ENCODE data around the gene ARHGEF1.
A peak's percentile ranks its signal among the peaks of the same experiment; 100 is the strongest.

ARHGEF1 gene

DNA sequence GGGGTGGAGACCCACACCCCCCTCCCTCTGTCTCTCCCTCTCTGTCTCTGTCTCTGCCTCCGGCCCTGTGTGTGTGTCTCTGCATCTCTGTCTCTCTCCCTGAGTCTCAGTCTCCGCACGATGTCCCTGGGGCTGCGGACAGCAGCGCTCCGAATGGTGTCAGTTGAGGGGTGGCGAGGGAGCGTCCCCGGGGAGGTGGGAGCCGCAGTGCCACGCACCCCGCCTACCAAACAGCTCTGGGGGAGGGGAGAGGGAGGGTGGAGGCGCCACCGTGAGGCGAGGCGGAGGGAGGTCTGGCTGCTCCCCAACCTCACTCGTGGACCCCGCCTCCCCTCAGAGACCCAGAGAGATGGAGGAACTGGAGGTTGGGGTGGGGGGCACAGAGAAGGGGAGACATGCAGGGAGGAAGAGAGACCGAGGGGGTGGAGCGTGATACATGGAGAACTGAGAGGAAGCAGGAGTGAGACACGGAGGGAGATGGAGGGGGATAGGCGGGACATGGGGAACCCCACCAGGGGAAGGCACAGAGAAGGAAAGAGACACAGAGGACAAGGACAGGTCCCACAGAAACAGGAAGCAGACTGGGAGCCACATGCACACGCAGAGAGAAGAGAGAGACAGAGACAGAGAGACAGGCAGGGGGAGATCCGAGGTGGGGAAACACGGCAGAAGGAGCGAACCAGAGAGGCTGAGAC lies 38.0 kb downstream of the ARHGEF1 start:
- no peak for DNase-seq

DNA sequence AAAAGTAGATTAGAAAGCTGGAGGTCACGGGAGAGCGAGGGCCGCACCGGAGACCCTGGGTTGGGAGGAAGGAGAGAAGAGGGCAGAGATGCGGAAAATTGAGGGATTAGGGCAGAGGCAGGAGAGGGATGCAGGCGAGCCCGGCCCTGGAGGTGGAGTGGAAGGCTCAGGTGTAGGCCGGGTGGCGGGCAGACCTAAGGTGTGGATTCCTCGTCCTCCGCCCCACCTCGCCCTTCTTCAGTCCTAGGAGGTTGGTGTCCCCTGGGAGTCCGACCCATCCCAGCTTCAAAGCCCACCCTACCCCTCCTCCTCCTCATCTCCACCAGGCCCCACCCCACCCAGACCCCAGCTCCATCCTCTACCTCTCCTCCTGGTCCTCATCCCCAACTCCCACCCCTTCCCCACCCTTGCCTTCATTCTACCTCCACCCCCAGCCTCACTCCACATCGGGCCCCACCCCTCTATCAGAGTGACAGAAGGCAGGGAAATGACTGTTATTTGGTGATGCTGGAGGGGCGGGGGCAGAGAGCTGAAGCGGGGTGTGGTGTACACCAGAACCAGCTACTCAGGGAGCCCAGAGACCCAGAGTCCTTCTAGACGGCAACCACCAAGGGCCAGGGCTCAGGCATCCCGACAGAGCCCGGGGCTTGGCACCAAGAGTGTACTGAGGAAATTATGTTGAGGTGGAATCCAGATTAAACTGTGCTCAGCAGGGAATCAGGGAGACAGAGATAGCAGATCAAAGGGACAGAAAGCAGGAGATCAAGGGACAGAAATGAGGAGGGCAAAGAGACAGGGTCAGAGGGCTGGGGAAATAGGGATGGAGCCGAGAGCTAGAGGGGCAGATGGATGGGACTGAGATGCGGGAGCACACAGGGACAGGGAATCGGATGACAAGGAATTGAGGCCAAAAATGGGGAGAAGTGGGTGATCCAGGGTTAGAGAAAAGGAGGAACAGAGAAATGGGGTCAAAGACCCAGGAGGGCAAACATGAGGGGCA lies 38.9 kb downstream of the ARHGEF1 start:
- no peak for DNase-seq

DNA sequence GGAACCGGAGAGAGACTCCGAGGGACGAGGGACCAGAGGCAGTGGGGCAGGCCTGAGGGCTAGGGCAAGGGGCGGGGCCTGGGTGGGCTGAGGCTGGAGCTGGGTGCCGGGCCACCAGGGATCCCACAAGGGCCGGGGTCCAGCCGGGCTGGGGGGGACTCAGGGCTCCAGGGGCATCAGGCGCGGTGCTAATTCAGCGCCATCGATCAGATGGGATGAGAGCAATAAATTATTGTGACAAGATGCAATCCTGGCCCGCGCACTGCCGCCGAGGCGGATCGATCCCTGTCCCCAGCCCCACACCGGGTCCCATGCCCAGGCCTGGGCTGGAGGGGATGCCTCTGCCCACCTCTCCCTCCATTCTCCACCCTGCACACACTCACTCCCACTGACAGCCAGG lies 39.6 kb downstream of the ARHGEF1 start:
- DNase-seq, result no peak

DNA sequence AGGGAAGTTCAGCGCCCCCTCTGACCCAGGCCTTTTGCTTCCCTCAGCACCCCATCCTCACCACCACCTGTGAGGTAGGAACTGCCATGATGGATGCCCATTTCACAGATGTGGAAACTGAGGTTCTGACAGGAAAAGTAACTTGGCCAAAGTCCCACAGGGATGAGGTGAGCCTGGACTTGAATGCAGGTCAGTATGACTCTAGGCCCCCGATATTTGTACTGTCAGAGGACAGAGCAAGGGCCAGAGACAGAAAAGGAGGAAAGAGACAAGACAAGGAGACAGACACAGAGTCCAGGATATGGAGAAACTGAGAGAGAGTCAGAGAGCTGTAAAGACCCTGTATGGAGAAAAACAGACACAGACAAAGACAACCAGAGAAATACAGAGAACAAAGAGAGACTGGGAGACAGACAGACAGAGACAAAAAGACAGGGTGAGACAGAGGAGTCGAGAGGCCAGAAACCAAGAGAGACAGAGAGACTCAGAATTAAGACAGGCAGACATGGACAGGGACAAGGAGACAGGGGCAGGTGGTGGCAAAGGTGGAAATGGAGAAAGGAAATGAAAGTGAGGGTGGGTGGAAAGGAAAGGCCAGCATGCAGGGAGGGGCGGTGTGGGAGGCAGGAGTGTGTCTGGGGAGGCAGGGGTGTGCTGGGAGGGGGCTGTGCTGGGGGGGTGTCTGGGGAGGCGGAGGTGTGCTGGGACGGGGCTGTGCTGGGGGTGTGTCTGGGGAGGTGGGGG lies 40.2 kb downstream of the ARHGEF1 start:
- DNase-seq, result no peak

DNA sequence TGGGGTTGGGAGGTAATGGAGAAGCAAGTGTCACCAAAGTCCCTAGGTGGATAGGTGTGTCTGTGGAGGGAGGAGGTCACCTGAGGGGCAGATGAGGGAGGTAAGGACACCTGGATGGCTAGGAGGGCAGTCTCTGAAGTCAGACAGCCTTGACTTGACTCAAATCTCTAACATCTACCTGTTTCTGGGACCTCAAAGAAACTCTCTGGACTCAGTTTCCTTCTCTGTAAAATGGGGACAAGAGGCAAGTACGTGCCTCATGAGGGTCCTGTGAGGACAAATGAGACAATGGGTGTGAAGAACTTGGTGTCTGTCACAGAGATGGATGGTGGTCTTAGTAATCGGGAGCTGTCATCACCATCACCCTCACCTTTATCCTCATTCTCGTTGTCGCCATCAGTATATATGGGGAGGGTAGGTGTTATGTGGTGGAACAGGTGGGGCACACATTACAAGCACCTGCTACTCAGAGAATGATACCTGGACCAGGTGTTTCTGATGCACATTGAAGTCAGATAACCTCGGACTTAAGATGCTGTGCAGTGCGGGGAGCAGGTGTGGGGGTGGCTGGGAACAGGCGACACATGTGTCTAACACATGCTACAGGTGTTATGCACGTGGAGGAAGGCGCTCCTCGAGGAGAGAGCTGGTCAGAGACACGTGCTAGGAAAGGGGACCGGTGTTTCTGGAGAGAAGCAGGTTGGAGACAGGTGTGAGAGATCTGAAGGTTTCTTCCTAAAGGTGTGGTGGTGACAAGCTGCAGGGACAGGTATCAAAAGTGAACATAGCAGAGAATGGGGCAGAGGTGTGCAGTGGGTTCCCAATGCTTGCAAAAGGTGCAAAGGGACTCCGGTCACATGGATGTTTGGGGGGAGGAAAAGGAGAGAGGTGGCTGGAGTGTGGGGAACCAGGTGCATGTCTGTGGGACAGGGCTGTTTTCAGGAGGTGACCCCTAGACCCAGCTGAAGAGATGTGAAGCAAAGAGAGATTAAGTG lies 41.5 kb downstream of the ARHGEF1 start:
- DNase-seq, result no peak

DNA sequence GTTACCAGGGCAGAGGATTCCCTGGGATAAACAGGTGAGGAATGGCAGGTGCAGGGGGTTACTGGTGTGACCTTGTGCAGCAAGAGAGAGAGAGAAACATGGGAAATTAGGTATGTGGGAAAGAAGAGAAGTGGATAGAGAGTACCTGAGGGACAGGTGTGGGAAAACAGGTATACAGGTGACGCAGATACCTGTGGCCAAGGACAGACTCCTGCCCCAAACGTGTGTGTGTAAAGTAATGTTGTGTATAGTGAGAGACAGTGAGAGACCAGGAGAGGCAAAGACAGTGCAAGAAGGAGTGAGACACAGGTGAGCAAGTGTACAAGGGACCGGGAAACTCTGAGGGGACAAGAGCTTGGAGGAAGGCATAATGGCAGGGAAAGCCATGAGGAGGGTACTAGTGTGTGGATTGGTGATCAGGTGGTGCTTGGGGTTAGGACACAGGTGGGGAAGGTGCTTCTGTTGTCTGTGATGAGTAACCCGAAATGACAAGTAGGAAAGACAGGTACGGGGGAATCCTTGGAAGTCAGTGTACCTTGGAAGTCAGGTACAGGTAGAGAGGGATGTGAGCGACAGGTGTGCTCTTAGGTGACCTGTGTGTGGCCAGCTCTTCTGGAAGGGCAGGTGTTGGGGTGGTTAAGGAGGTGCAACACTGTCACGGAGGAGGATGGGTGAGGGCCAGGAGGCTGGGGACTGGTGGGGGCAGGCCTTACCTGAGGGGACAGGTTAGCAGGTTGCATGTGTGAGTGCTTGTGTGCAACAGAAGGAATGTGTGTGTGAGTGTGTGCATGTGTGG lies 42.4 kb downstream of the ARHGEF1 start:
- no peak for DNase-seq

DNA sequence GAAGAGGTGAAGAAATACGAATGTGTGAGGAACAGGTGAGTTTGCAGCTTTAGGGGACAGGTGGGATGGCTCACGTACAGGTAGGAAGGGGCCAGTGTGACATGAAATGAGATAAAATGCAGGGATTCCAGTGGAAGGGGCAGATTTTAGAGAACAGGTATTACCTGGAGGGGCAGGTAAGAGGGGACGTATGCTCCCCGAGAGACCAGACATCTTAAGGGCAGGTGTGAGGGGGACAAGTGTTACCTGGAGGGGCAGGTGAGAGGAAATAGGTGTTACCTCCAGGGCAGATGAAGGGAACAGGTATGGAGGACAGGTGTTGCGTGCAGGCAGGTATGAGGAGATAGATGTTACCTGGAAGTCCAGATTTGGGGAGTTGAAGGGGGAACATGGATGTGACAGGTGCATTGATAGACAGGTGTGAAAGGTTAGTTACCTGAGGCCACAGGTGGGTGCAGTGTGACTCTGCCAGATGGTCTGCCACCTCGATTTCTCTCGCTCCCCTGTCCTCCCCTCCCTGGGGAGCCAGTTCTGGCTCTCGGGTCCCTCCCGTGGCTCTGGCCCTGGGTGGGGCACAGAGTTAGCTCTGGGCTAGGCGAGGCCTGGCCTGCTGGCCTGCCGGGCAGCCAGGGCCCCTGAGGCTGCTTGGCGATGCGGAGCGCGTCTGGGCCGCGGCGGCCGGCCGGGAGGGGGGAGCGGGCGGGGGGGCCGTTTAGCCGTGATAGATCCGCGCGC lies 43.2 kb downstream of the ARHGEF1 start:
- DNase-seq, result no peak

DNA sequence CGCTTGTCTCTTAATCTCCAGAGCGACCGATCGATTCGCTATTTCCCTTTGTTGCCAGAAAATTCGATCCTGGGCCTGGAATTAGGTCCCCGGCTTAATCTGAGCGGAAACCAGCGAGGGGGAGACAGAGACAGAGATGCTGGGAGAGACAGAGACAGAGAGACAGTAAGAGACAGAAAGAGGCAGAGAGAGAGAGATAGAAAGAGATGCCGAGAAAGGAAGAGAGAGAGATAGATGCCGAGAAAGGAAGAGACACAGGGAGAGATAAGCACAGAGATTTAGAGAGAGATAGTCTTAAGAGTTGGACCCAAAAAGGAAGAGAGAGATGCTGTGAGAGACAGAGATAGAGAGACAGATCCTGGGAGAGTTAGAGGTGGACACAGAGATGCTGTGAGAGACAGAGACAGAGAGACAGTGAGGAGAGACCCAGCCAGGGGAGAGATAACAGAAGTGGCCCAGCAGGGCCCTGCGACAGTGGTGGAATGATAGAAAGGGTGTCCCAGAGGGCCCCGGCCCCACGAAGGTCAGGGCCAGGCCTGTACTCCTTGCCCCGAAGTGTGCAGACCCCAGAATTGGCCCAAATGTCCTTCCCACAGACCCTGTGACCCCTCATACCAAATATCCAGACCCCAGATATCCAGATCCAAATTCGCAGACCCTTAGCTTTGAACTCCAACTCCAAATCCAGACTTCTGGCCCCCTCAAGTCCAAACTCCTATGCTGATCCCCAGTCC lies 43.9 kb downstream of the ARHGEF1 start:
- DNase-seq, result no peak

DNA sequence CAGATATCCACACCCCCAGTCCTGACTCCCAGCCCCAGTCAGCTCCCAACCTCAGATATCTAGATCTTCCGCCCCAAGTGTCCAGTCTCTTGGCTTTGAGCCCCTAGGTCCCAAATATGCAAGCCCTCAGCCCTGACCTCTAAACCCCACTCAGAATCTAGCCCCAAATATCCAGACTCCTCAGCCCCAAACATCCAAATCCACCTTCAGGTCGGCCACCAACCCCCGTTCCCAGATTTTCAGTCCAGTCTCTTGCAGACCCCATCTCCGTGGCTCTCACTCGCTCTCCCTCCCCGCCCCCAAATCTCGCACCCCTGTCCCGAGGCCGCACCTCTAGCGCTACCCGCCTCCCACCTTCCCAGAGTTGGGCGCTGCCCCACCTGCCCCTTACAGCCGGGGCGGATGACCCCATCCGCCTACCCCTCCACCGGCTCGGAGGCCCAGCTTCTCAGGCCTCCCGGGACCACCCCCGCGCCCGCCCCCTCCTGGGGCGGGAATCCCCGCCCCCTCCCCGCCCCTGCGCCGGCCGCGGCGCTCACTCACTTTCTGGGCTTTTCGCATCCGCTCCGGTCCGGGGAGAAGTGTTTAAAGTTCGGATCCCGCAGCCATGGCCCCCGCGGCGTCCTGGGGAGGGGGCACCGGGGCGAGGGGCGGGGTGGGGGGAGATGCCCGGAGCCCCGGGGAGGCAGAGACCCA lies 44.7 kb downstream of the ARHGEF1 start:
- no peak for DNase-seq

DNA sequence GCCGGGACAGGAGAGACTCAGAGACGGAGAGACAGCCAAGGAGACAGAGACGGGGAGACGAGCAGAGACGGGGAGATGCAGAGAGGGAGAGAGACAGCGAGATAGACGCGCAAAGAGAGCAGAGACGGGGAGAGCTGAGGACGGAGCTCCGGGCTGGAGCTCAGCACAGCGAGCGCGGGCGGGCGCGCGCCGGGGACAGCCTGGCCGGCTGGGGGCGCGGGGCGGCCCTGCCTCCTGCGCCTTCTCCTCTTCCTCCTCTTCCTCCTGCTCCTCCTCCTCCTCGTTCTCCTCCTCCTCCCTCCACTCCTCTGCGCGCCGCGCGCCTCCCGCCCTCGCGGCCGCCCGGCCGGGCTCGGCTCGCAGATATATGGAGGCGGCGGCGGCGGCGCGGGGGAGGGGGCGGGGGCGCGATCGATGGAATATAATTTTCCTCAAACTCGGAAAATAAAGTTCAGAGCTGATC lies 45.3 kb downstream of the ARHGEF1 start, which contains the start of gene ERFL:
ERFL (minus strand) TSS at position 229 of the 463 bp plus-strand sequence. CDS start 15,530 bp downstream, outside the sequence.
- DNase-seq, result peak; percentile 25

DNA sequence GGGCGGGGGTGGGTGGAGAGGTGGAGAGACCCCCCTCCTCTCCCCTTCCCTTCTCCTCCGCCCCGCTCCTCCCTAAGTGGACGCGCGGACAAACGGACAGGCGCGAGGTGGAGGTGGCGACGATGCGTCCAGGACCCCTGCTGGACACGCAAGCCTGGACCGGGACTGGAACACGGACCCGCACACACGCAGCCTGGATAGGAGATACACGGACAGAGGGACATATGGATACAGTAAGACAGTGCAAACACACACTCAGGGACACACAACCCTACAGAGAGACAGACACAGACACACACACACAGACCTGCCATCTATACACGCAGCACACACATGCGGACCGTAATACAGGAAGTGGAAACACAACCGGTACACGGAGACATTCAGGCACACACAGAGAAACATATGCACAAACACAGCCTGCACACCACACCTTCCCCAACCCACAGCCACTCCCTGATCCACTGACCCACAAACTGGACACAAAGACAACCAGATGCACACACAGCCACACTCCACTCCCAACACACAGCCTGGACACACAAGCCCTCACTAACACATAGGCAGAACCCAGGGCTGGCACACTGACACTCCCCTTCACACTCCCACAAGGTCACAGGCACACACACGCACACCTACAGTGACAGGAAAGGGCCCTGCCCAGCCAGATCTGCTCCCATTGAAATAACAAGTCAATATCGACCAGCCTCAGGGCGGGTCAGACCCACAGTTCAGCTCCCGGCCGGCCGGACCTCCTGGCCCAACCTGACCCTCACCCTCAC lies 46.0 kb downstream of the ARHGEF1 start:
- no peak for DNase-seq

DNA sequence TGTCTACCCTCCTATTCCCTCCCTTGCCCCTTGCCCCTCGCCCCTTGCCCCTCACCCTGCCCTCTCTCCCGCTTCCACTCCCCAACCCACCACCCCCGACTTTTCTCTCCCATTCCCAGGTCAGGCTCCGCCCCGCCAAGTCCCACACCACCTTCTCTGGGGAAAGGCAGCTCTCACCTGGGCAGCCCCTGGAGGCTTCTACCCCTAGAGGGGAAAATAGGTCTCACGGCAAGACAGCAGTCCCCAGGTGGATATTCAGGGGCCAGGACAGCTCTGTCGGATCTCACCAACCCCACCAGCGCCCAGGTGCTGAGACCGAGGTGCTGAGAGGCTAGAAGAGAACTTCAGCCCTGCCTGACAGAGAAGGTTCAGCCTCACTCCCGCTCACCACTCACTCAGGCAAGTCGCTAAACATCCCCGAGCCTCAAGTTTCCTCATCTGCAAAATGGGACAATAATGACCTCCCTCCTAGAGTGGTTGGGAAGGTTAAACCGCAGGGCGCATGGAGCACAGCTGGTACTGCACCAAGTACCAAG lies 46.6 kb downstream of the ARHGEF1 start:
- DNase-seq, result no peak

DNA sequence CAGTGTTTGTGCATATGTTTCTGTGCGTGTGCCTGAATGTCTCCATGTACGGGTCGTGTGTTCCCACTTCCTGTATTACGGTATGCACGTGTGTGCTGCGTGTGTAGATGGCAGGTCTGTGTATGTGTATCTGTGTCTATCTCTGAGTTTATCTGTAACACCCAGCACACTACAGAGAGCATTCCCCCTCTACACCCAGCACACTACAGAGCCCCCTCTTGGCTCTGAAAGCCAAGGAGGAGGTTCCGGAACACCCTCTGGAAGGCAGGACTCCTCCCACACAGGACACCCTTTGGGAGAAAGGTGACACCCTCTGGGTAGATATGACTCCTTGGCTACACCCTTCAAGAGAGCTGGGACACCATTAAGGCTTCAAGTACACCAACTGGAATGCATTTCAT lies 47.3 kb downstream of the ARHGEF1 start:
- no peak for DNase-seq

DNA sequence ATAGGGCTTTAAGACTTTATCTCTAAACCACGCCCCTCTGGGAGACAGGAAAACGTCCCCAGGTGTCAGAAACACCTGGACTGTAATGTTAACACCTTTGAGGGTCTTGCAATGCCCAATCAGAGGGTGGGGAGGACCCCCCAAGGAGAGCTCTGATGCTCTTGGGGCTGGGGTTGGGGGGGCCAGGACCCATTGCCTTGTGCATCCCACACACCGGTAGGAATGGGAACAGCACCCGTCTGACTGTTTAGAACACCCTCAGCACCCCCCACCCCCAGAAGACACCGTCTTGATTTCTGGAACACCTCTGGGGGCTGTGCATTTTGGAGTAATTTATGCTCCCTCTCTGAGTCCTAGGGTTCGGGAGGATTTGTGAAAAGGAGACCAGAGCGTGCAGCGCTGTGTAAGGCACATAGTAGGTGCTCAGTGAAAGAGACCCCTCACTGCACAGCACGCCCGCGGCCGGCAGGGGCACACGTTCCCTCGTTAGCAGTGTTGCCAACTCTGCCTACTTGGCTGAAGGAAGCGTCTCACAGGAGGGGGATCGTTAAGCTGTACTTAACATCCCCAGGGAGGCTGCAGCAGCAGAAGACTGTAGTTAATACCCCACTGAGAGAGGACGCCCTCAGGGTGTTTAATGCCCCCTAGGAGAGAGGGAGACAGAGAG lies 48.1 kb downstream of the ARHGEF1 start:
- no peak for DNase-seq

DNA sequence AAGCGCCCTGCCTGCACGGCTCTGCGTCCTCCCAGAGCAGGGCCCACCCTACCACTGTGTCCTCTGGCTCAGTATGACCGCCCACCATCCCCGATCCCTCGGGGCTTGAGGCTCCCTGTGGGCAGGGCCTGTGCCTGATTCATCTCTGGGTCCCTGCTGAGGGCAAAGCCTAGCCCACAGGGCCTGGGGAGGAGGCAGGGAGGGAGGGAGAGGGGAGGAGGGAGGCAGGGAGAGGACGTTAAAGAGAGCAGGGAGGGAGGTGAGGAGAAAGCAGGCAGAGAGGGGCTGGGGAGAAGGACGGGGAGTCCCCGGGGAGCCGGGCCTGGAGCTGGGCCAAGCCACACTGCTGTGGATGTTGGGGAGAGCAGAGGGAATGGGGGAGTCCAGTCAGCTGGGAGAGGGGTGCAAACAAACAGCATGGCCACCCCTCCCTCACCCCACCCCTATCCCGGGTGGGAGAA lies 49.3 kb downstream of the ARHGEF1 start:
- DNase-seq, result no peak

DNA sequence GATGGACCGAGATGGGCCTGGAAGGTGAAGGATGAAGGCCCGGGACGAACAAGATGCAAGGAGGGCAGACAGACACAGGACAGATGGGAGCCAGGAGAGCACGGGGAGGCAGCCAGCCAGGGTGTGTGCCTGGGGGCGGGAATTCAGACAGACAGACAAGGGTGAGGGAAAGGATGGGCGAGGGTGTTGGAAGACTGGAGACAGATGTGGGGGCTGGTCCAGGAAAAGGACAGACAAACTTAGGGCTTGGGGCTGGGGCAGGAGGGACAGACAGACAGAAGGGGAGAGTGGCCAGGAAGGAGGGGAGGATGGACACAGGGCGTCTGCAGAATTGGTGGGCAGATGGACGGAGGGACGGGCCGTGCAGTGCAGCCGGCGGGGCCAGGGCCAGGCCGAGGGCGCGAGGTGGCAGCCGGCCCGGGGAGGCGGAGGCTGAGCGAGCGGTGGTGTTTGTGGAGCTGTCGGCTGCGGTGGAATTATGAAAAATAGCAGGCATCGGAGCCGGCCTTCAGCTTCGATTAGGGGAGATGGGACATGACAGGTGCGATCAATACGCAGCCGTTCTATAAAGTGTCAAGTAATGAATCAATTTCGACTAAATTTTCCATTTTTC lies 49.8 kb downstream of the ARHGEF1 start:
- no peak for DNase-seq
